Sigmoid colon (tissue), 7 donors: ENCODE measurements around the gene ORM1. TPM values are rescaled to one million over a fixed set of nuclear protein-coding genes. Genes with fewer than 3 reads are reported as not detected.

Experiments
- DNase-seq: peaks from one replicate; pipeline ENCODE4 v3.0.0-alpha.2; 2019
- H3K27ac ChIP-seq, 4 donors: fragments of 200-600 bp; sonication (generic); one replicate each; pipeline ENCODE4 v1.5.1; 2016 to 2019; ENCODE audit warnings: mild to moderate bottlenecking in 1 of 4
- H3K27me3 ChIP-seq, 3 donors: fragments of 200-600 bp; sonication (generic); one replicate each; pipeline ENCODE4 v1.5.1; 2019; ENCODE audit warnings: mild to moderate bottlenecking in 1 of 3
- H3K36me3 ChIP-seq, 4 donors: fragments of 200-600 bp; sonication (generic); one replicate each; pipeline ENCODE4 v1.5.1; 2016 to 2019
- H3K4me1 ChIP-seq, 4 donors: fragments of 200-600 bp; sonication (generic); one replicate each; pipeline ENCODE4 v1.5.1; 2017 to 2019
- H3K4me3 ChIP-seq, 4 donors: fragments of 200-600 bp; sonication (generic); one replicate each; pipeline ENCODE4 v1.5.1; 2017 to 2019; ENCODE audit warnings: mild to moderate bottlenecking in 2 of 4, moderate library complexity in 1 of 4
- H3K9me3 ChIP-seq, 4 donors: fragments of 200-600 bp in 3 of 4; sonication (generic) in 3 of 4; one replicate each; pipeline versions ENCODE4 v1.5.1 to v1.6.1; 2013 to 2019
- CTCF ChIP-seq, 4 experiments: fragments of 450-650 bp in 3 of 4; fragments of 200-600 bp in 1 of 4; IDR thresholded peaks; one replicate each; pipeline ENCODE4 v1.5.1; 2016 to 2019; ENCODE audit warnings: antibody characterized with exemption in 4 of 4, mild to moderate bottlenecking in 3 of 4, moderate library complexity in 2 of 4
- EP300 ChIP-seq, 4 donors: sonication (generic); formaldehyde crosslinking; IDR thresholded peaks; one replicate each; pipeline ENCODE4 v1.6.1; 2017; ENCODE audit warnings: antibody characterized with exemption in 4 of 4
- POLR2A ChIP-seq, 2 donors: fragments of 450-650 bp; IDR thresholded peaks; one replicate each; pipeline ENCODE4 v1.6.1; 2016; ENCODE audit warnings: antibody characterized with exemption in 2 of 2, mild to moderate bottlenecking in 2 of 2, moderate library complexity in 2 of 2
- POLR2AphosphoS5 ChIP-seq, 4 donors: sonication (generic); formaldehyde crosslinking; IDR thresholded peaks; one replicate each; pipeline ENCODE4 v1.6.1; 2017; ENCODE audit warnings: antibody characterized with exemption in 4 of 4
- WGBS, 2 donors: extraction: QIAGEN DNeasy Blood & Tissue Kit; methylation state at CpG; one replicate each; pipeline ENCODE4 v1.1.7; 2013; 5-methylcytosine and 5-hydroxymethylcytosine counted together
- intact Hi-C: fragments of 100-400 bp; cut with DNase I; formaldehyde crosslinking; loops from one replicate; pipeline ENCODE4 v1.15.1; 2023
- polyA plus RNA-seq, 3 donors: library from polyadenylated mRNA; stranded (reverse); fragments of 200-250 nt; gene quantifications; one replicate each; pipeline ENCODE4 v1.2.3, GENCODE V29; 2013
- total RNA-seq, 4 donors: library from RNA; depleted of rRNA; stranded (reverse); fragments of >200 nt; gene quantifications; one replicate each; pipeline ENCODE4 v1.1.0, GENCODE V29; 2016
- donor health status: healthy with polysubstance abuse.
- donor health status: Bipolar disorder and iron deficiency.
- donor health status: healthy.

The ORM1 gene
- total and polyA plus RNA-seq, 7 donors = 1.1 to 1.8 TPM; not detected in 5

- TF ChIP-seq POLR2AphosphoS5 (IDR thresholded peaks at IDR 0.05) (peak in 1 of 4 donors; percentile 28), EP300 (IDR thresholded peaks at IDR 0.05) (no peak)
- Histone ChIP-seq H3K4me3 (no peak overlapping the region), H3K4me1 (no peaks in the 10 kb centered on the region), H3K27ac (no peak overlapping the region), H3K36me3 (peaks cover 0 to 4% (median 0%) of the 10 kb centered on the region in 4 donors), H3K27me3 (no peaks in the 10 kb centered on the region), H3K9me3 (no peaks in the 10 kb centered on the region)
- intact Hi-C loops = no loop called here
- 86% methylated on average over 18 of the region's 18 CpGs for WGBS, 2 donors
- peak; percentile 42 for DNase-seq
Observed at GRCh38 chr9:114276908-114277821, 45.7 kb upstream of the ORM1 start.

GRCh38 chr9:114278356-114278755 is 44.5 kb upstream of the ORM1 start:
- no peak for DNase-seq
- Histone ChIP-seq H3K27ac (no peak overlapping the region), H3K27me3 (no peaks in the 10 kb centered on the region), H3K4me1 (no peaks in the 10 kb centered on the region), H3K4me3 (no peak overlapping the region), H3K9me3 (no peaks in the 10 kb centered on the region), H3K36me3 (peaks cover 0 to under 1% (median 0%) of the 10 kb centered on the region in 4 donors)
- intact Hi-C loops = no loop called here
- 84 to 89% methylated on average over 3 of the region's 3 CpGs for WGBS, 2 donors
- TF ChIP-seq CTCF (IDR thresholded peaks at IDR 0.05) (no peak), POLR2AphosphoS5 (IDR thresholded peaks at IDR 0.05) (no peak), EP300 (IDR thresholded peaks at IDR 0.05) (no peak), POLR2A (IDR thresholded peaks at IDR 0.05) (no peak)

GRCh38 chr9:114278881-114279570 is 43.9 kb upstream of the ORM1 start:
- no peak for TF ChIP-seq EP300 (IDR thresholded peaks at IDR 0.05)
- no peaks in the 10 kb centered on the region for H3K36me3 ChIP-seq
- H3K27me3 ChIP-seq = no peaks in the 10 kb centered on the region
- no peaks in the 10 kb centered on the region for H3K9me3 ChIP-seq
- no peaks in the 10 kb centered on the region for H3K4me1 ChIP-seq
- peak; percentile 57 for DNase-seq
- H3K4me3 ChIP-seq = no peak overlapping the region
- intact Hi-C loops = no loop called here
- H3K27ac ChIP-seq = no peak overlapping the region
- 76 to 77% methylated on average over 14 of the region's 14 CpGs for WGBS, 2 donors

- Histone ChIP-seq H3K27me3 (no peaks in the 10 kb centered on the region), H3K27ac (no peak overlapping the region), H3K4me1 (no peaks in the 10 kb centered on the region), H3K4me3 (no peak overlapping the region), H3K36me3 (no peaks in the 10 kb centered on the region), H3K9me3 (no peaks in the 10 kb centered on the region)
- peak; percentile 37 for DNase-seq
- TF ChIP-seq EP300 (IDR thresholded peaks at IDR 0.05) = no peak
- TF ChIP-seq POLR2A (IDR thresholded peaks at IDR 0.05) = no peak
- no peak for TF ChIP-seq POLR2AphosphoS5 (IDR thresholded peaks at IDR 0.05)
- TF ChIP-seq CTCF (IDR thresholded peaks at IDR 0.05) = no peak
- intact Hi-C loops = no loop called here
- WGBS, 2 donors = 88% methylated on average over 3 of the region's 3 CpGs
Observed at GRCh38 chr9:114279693-114280092, 43.2 kb upstream of the ORM1 start.

- Histone ChIP-seq H3K4me3 (no peak overlapping the region), H3K36me3 (no peaks in the 10 kb centered on the region), H3K9me3 (no peaks in the 10 kb centered on the region), H3K4me1 (no peaks in the 10 kb centered on the region), H3K27ac (no peak overlapping the region), H3K27me3 (no peaks in the 10 kb centered on the region)
- intact Hi-C loops = no loop called here
- DNase-seq = peak; percentile 47
- TF ChIP-seq EP300 (IDR thresholded peaks at IDR 0.05) (no peak), POLR2AphosphoS5 (IDR thresholded peaks at IDR 0.05) (no peak), CTCF (IDR thresholded peaks at IDR 0.05) (no peak), POLR2A (IDR thresholded peaks at IDR 0.05) (no peak)
- WGBS, 2 donors = 78 to 80% methylated on average over 8 of the region's 8 CpGs
Observed at GRCh38 chr9:114280636-114281472, 42.0 kb upstream of the ORM1 start.
